Measurements from ENCODE around the gene TIAL1.

DNA sequence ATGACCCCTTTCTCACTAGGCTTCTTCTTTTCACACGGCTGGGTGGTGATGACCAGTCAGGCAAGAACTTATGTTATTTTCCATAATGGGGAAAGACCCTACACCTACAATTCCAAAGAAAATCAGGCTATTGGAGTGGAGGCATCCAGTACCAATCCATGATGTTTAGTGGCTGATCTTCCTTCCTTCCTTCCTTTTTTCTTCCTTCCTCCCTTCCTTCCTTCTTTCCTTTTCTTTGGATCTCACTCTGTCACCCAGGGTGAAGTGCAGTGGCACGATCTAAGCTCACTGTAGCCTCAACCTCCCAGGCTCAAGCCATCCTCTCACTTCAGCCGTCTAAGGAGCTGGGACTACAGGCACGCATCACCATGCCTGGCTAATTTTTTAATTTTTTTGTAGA is 56.7 kb downstream of the TIAL1 start:
- TF ChIP-seq, protein P1, sequence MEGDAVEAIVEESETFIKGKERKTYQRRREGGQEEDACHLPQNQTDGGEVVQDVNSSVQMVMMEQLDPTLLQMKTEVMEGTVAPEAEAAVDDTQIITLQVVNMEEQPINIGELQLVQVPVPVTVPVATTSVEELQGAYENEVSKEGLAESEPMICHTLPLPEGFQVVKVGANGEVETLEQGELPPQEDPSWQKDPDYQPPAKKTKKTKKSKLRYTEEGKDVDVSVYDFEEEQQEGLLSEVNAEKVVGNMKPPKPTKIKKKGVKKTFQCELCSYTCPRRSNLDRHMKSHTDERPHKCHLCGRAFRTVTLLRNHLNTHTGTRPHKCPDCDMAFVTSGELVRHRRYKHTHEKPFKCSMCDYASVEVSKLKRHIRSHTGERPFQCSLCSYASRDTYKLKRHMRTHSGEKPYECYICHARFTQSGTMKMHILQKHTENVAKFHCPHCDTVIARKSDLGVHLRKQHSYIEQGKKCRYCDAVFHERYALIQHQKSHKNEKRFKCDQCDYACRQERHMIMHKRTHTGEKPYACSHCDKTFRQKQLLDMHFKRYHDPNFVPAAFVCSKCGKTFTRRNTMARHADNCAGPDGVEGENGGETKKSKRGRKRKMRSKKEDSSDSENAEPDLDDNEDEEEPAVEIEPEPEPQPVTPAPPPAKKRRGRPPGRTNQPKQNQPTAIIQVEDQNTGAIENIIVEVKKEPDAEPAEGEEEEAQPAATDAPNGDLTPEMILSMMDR (conservative IDR thresholded peaks at IDR 0.05): no peak
- no peak for TF ChIP-seq ZFX (IDR thresholded peaks at IDR 0.05)

All from C4-2B (cell line).